AG04449 (cell line): ENCODE results near the gene PLXNB2.

ENCODE experiments used
- CTCF ChIA-PET: fragments of 350-600 bp; formaldehyde crosslinking; extraction: SDS; loops from one replicate; lab custom pipeline; 2021; ENCODE audit warnings: antibody characterized with exemption; lab: Yijun Ruan, JAX
- POLR2A ChIA-PET: fragments of 400-600, 350-600 bp; formaldehyde crosslinking; extraction: SDS; loops from one replicate; lab custom pipeline; 2020; ENCODE audit warnings: antibody characterized with exemption, inconsistent platforms; lab: Yijun Ruan, JAX
- DNase-seq: peaks from one replicate; pipeline ENCODE4 v3.0.0-alpha.2; 2010; ENCODE audit warnings: low read depth, low spot score
- H3K4me3 ChIP-seq: 2 replicates; pipeline ENCODE4 v1.5.1; 2011; ENCODE audit warnings: low read depth, mild to moderate bottlenecking, control low read depth, low read length
- TF ChIP-seq, protein P1 (sequence below): IDR thresholded peaks from one replicate; pipeline ENCODE4 v1.5.1; 2011; ENCODE audit warnings: mild to moderate bottlenecking, moderate library complexity, low read length, control low read depth, inconsistent platforms; ENCODE audit not compliant: insufficient read depth; ENCODE audit errors: missing control alignments

PLXNB2 gene

DNA sequence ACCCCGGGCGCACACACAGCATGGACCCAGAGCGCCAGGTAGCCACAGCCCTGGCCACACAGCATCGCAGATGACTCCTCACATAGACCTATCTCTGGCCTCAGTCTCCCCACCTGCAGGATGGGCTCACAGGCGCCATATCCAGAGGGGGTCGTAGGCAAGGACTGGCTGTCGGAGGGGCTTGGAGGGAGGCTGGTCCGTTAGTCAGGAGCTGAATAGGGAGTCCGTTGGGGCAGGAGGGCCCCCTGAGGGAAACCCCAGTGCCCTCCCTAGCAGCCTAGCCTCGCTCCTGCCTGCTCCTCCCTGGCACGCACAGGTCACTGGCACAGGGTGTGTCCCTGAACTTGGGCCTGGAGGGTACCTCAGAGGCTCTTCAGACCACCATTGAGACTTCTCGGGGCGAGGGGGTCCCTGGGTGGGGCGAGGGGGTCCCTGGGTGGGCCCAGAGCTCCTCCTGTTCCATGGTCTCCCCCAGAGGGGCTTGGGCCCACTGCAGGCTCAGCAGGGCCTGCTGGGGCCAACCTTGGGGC, 2.0 kb downstream of the PLXNB2 start:
- peak overlapping the region; percentile 89 for H3K4me3 ChIP-seq
- POLR2A ChIA-PET = interaction anchor here (0.5 to 4.7 kb wide), 9 partner anchors 9 to 220 kb away, joined by 3 to 43 read pairs (median 3); partner anchors contain the start of genes MAPK12 and SCO2
- DNase-seq = no peak
- TF ChIP-seq, protein P1, sequence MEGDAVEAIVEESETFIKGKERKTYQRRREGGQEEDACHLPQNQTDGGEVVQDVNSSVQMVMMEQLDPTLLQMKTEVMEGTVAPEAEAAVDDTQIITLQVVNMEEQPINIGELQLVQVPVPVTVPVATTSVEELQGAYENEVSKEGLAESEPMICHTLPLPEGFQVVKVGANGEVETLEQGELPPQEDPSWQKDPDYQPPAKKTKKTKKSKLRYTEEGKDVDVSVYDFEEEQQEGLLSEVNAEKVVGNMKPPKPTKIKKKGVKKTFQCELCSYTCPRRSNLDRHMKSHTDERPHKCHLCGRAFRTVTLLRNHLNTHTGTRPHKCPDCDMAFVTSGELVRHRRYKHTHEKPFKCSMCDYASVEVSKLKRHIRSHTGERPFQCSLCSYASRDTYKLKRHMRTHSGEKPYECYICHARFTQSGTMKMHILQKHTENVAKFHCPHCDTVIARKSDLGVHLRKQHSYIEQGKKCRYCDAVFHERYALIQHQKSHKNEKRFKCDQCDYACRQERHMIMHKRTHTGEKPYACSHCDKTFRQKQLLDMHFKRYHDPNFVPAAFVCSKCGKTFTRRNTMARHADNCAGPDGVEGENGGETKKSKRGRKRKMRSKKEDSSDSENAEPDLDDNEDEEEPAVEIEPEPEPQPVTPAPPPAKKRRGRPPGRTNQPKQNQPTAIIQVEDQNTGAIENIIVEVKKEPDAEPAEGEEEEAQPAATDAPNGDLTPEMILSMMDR = no peak
- CTCF ChIA-PET = interaction anchor here (1.1 to 4.0 kb wide), 11 partner anchors 11 to 220 kb away, joined by 3 to 24 read pairs (median 5); partner anchors contain the start of genes HDAC10 and SCO2

DNA sequence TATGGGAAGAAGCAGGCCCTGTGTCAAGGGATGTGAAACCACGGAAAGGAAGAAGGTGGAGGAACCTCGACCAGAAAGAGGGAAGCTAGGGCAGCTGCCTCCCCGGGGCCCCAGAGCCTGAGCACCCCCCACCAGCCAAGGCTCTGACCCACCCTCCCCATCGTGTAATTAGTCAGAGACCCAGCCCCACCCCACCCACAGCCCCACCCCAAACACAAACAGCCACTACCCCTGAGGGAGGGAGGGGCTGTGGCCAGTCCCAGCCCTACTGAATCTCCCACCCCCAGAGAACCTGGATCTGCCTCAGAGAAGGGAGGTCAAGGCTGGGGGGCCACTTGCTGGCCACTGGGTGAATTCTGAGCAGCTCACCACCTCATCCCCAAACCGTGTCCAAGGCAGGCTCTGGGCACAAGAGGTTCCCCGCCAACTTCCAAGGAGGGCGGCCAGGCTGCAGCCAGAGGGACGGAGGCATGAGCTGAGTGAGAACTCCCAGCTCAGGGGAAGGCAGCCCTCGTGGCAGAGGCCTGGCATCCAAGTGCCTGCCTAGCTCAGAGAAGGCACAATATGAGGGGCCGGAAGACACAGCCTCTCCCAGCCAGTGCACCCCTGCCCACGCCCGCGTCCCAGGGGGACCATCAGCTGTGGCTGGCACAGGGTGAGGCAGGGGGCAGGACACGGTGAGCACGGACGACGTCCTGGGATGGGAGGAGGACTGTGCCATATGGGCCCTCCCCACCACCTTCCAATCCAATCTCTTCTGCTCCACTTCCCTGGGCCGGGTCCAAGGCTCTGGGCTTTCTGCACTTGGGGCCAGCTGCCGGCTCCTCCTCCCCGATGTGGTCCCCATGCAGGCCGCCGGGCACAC, 2.7 kb downstream of the PLXNB2 start:
- ChIA-PET POLR2A (interaction anchor here (0.5 to 4.7 kb wide), 4 partner anchors 11 to 221 kb away, joined by 3 to 43 read pairs (median 3); partner anchors contain the start of gene SCO2), CTCF (interaction anchor here (0.7 to 4.0 kb wide), 11 partner anchors 10 to 62 kb away, joined by 3 to 24 read pairs (median 5); no protein-coding TSS in a partner anchor)
- TF ChIP-seq, protein P1 = no peak
- H3K4me3 ChIP-seq = peak overlapping the region; percentile 89
- no peak for DNase-seq

DNA sequence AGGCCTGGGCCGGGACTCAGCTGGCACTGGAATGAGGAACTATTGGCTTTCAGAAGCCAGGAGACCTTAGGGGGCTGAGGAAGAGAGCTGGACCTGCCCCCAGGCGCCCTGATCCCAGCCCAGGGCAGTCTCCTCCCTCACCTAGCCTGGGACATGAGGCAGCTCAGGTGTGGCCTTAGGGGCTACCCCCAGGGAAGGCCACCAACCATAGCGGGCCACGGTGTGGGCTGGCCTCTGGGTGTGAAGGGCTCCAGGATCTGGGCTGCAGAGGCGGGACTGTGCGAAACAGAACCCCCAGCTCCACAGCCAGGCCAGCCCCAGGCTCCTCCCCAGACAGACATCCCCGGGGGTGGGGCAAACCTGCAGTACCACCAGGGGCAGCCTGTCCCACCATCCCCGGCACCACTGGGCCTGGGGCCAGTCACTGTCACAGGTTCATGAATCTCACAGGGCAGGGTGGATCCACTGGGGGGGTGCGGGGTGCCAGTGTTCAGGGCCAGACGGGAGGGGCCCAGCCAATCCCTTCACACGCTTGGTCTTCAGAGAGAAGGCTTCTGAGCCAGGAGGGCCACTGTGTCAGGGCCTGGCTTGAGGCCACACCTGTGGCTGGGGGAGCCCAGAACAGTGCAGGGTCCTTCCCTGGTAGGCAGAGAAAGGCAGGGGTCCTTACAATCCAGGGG, 3.5 kb downstream of the PLXNB2 start:
- ChIA-PET POLR2A (interaction anchor here (1.2 to 4.7 kb wide), 2 partner anchors 10 to 48 kb away, joined by 3 to 43 read pairs; no protein-coding TSS in a partner anchor), CTCF (interaction anchor here (0.7 to 4.0 kb wide), 9 partner anchors 10 to 38 kb away, joined by 3 to 24 read pairs (median 5); no protein-coding TSS in a partner anchor)
- TF ChIP-seq, protein P1 = peak; percentile 11
- DNase-seq = no peak
- H3K4me3 ChIP-seq = peak overlapping the region; percentile 8; the same call in 1 of the 2 replicates

DNA sequence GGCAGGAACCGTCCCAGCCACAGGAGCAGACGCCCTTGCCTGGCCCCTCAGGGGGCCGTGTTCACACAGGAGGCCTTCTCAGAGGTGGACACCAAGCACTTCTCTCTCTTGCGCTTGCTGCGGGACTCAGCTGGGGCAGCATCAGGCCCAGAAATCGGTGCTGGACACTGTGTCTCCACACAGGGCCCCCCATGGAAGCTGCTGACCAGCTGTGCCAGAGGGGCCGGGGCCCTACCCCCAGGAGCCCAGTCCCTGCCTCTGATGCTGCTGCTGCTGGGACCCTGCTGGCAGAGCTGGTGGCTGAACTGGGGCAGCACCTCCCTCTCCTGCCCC, 4.0 kb downstream of the PLXNB2 start:
- H3K4me3 ChIP-seq = no peak overlapping the region
- no peak for DNase-seq
- TF ChIP-seq, protein P1 = no peak
- POLR2A ChIA-PET = interaction anchor here (4.7 kb wide), 1 partner anchor 10 kb away, joined by 43 read pairs; no protein-coding TSS in a partner anchor
- CTCF ChIA-PET = interaction anchor here (1.3 to 4.0 kb wide), 7 partner anchors 10 to 38 kb away, joined by 3 to 24 read pairs (median 6); no protein-coding TSS in a partner anchor

DNA sequence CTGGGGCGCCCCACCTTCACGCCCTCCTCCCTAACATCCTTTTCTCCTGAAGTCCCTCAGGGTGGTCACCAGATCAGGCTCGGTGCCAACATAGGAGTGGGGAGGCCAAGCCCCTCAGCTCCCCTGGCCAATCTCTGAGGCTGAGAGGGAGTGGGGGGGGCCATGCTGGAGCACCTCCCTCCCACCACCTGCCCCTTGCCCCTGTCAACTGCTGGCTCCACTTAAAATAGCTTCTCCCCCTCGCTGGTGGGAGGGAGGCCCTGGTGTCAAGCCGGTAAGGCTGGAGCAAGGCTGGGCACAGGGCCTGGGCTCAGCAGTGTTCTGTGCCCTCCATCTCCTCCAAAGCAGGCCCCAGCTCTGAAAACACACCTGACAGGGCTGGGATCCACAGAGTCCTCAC, 4.9 kb downstream of the PLXNB2 start:
- DNase-seq = no peak
- CTCF ChIA-PET = interaction anchor here (0.9 to 2.5 kb wide), 8 partner anchors 9 to 155 kb away, joined by 3 to 10 read pairs (median 5); no protein-coding TSS in a partner anchor
- no peak overlapping the region for H3K4me3 ChIP-seq
- TF ChIP-seq, protein P1 = no peak
- POLR2A ChIA-PET = interaction anchor here (1.0 to 2.2 kb wide), 3 partner anchors 10 to 30 kb away, joined by 3 to 6 read pairs (median 6); no protein-coding TSS in a partner anchor
